GM20431 (cell line): ENCODE data around the gene OTOR.

ENCODE experiments used
- in situ Hi-C: fragments of 300-500 bp; cut with MseI, MboI; formaldehyde crosslinking; loops from one replicate; pipeline ENCODE4 v1.15.0; 2020; ENCODE audit warnings: low sequenced_read_pairs; ENCODE audit not compliant: unreplicated experiment

OTOR gene

DNA sequence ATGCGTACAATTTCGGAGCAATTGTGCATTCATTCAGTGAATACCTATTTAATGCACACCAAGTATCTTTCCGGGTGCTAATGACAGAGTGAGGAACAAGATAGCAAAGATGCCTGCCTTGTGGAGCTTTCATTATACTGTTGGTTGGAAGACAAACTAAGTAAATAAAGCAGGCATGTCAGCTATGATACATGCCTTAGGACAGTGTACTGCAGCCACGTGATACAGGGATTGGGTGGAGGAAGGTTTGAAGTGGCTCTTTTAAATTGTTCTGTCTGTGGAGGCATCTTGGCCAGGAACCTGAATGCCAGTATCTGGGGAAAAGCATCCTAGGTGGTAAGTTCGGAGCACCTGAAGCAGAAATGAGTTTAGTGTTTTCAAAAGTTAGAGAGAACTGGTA, 3.0 kb upstream of the OTOR start:
- in situ Hi-C loops, result no loop called here

DNA sequence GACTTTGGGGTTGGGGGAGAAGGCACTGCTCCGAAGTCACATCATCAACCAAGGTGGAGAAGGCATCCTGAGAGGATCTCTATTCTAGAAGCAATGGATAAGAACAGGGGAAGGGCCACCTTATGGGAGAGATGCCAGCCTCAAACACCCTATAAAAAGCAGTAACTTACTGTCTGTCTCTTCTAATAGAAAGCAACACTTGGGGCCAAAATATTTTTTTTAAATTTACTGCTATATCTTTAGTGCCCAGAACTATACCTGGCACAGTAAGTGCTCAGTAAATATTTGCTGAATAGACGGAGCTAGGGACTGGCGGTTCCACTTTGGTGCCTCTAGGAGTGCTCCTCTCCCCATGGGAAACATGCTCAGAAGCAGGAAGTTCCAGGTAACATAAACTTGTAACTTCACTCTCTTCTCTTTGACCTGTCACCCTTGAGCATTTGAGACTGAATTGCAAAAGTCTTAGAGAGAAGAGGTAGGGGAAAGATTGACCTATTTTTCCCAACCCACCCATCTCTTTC, 807 bp upstream of the OTOR start:
- in situ Hi-C loops, result no loop called here

DNA sequence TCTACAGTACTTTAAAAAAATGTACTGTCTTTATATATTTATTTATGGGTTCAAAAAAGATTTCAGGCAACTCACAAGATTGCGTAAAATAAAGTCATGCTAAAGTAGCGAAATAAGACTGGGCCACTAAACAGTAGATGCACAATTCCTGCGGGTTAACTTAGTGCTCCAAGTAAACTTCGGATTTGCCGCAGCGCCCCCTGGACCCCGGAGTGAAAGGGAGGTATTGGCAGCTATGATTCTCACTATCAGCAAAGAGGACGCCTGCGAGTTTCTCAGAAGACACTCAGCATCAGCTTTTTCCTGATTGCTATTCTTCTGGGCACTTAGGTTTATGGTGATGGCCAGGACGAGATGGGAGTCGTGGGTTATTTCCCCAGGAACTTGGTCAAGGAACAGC, 1.4 kb downstream of the OTOR start:
- in situ Hi-C loops, result no loop called here

DNA sequence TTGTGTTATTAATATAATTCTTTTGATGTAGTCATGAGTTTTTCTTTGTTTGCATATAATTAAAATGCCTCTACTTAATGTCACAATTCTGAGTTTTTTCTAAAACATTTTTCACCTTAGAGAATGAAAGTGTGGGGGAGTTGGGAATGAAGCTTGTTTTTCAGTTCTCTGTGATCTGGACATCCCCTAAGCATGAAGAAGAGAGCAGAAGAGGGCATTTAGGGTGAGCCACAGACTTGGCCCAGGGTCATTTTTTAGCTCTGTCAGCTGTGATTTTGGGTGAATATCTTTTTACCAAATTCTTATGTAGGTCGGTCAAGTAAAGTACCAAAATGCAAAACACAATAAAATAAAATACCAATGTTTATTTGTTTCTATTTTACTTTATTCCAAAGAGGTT, 3.9 kb downstream of the OTOR start:
- in situ Hi-C loops, result no loop called here

DNA sequence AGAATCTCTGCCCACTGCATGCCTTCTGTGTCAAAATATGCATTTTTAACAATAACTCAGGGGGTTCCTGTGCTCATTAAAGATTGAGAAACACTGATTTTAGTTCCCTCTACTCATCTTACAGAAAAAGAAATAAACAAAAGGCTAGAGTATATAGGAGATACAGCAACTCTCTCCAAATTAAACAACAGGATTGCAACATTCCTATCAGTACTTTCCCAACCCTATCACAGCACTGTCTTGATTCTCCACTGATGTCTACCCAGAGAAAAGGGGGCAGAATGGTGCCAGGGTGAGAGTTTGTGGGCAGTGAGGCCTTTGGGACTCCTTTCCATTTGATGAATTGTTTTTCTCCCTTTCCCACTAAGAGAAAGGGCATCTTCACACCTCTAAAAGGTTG, 4.7 kb downstream of the OTOR start:
- in situ Hi-C loops, result no loop called here

DNA sequence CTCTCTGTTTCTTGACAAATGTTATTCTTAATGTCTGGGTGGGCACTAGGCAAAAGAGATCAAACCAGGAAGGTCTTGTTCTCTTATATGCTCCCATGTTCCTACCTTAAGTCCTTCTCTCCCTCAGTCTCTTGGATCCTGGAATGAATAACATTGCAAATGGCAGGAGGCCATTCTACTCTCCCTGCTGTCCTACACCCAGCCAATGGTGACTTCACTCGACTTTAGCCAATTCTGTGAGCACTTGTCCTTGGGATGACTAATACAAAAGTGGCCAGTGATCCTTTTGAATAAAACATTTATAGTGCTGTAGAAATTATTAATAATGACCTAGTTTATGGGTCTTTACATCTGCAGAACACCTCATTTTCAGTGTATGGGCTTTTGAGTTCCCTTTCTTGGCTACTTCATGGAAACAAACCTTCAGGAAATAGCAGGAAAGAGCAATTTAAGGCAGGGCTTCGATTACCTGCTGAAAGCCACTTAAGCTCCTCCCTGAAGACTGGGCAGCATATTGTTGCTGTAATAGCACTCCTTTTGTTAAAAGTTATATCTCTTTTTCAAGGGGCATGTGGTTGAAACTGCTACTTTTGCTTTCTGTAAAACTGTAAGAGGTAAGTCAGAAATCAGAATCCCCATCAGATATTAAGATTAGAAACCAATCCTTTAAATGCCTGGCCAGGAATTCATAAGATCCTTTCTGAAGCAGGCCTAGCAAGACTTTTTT, 10.5 kb downstream of the OTOR start:
- in situ Hi-C loops, result no loop called here

DNA sequence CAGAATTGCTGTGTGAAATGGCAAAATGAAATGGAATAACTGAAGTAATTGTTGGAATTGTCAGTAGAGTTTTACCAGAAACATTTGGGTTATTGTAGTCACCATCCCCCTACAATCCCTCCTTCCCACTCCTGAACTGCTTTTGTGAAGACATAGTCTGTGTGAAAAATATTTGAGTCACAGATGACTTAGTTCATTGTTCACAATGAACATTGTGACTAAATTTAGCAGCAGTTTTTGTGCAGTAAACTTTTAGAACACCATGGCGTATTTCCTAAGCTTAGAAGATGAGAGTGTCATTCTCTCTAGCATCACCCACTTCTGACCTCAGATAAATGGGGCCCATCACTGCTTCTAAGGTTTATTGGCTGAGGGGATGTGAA, 11.0 kb downstream of the OTOR start:
- in situ Hi-C loops, result no loop called here

DNA sequence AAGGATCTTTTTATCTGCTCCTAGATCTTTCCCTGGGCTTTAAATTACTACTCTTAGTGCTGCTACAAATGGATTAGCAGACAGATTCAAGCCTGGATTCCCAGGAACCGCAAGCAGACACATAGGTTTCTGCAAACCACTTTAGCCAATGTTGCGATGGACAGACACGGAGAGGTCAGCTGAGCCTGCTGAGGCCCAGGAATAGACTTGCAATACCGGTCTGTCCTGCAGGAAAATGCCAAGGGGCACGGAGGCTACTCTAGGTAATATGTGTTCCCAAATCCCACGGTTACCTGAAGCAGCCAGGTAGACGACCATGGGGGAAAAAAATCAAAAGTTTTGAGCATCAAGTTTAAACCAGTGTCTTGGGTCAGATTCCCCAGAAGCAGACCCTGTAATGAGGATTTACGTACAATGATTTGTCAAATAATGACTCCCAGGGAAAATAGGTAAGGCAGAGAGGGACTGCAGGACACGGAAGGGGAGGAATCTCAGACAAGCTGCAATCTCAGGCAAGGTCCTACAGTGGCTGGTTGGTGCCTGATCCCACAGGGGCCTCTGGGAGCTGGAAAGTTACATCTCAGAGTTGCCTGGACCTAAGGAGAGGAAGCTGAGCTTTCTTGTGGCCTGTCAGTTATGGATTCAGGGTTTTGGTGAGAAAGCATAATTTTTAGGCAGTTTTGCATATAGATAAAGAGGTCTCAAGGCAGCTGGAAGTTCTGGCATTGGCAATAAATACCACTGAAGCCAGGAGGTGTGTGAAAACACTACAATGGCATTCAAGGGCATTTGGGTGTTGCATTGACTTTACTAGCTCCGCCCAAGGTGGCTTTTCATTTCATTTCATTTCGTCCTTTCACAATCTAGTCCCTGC, 12.5 kb downstream of the OTOR start:
- in situ Hi-C loops, result no loop called here

DNA sequence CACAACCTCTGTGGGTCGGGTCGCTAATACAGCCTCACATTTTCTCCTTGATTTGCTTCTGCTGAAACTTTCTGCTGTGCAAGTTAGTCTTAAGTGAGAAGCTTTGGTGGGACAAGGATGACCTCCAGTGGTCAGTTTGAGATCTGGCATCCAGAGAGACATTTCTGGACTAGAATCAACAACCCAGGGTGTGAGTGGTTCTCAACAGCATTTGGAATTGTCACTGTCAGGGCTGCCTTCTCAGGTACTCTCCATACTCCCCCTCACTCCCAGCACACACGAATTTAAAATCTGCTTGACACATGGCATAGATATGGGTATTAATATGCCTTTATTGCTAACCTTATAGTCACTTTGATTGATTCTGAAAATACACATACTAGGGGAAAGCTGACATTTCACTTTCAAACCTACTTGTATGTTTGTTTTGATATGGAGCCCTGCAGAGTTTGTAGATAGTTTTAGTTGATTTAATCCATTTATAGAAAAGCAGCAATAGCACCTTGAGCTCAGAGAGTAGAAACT, 13.2 kb downstream of the OTOR start:
- in situ Hi-C loops, result no loop called here

DNA sequence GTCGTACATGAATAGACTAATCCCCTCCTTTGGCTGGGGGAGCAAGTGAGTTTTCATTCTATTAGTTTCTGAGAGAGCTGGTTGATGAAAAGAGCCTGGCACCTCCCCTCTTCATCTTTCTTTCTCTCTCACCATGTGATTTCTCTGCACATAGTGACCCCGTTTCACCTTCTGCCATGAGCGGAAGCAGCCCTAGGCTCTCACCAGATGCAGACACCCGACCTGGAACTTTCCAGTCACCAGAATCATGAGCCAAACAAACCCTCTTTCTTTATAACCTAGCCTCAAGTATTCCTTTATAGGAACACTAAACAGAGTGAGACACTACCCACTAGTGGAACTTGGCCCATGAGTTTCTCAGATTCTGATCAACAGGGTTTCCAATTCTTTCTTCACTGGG, 16.4 kb downstream of the OTOR start:
- in situ Hi-C loops, result no loop called here

DNA sequence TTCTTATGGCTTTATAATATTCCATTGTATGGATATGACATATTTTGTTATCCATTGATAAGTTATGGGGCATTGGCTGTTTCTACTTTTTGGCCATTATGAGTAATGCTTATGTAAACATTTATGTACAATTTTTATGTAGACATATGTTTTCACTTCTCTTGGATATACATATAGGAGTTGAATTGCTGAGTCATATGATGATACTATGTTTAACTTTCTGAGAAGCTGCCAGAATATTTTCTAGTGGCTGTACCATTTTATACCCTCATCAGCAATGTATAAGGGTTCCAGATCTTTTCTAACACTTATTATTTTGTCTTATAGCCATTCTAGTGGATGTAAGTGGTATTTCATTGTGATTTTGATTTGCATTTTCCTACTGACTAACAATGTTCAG, 23.1 kb downstream of the OTOR start:
- in situ Hi-C loops, result no loop called here

DNA sequence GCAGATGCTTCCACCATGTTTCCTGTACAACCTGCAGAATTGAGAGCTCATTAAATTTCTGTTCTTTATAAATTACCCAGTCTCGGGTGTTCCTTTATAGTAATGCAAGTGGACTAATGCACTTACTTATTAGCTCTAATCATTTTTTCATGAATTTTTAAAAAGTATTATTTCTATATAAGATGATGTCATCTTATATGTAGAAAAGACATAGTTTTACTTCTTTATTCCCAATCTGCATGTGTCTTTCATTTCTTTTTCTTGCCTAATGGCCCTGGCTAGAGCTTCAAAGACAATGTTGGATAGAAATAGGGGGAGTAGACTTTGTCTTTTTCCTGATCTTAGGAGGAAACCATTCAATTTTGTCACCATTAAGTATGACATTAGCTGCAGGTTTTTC, 27.8 kb downstream of the OTOR start:
- in situ Hi-C loops, result no loop called here

DNA sequence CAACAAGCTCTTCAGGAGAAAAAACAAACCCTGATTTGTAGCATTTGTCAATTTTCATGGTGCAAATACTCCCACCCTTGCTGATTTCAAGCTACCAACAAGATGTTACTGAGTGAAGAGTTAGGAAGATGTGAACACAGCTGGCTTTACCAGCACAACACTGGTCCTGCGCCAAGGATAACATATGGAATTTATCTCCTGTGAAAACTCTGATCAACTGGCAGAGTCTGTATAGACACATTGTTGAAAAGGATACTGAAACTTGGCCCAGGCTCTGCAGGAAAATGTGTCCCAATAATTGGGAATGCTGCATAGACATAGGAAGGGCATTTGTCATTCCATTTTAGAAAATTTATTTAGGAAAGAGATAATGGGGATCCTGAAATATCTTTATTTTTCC, 29.0 kb downstream of the OTOR start:
- in situ Hi-C loops, result no loop called here

DNA sequence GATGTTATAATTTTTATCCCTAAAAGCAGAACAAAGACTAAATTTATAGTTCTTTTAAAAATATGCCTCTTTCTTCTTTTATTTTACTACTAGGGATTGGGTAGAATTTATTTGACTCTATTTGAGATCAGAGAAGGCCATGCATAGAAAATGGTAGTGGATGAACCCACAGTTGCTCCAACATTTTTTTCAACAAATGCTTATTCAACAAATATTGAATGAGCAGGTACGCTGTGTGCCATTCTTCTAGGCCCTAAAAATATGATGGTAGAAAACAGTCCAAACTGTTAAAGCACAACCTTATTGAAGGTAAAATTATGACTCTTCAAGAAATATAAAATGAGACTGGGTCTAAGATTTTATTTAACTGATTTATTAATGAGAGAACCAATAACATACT, 30.0 kb downstream of the OTOR start:
- in situ Hi-C loops, result no loop called here

DNA sequence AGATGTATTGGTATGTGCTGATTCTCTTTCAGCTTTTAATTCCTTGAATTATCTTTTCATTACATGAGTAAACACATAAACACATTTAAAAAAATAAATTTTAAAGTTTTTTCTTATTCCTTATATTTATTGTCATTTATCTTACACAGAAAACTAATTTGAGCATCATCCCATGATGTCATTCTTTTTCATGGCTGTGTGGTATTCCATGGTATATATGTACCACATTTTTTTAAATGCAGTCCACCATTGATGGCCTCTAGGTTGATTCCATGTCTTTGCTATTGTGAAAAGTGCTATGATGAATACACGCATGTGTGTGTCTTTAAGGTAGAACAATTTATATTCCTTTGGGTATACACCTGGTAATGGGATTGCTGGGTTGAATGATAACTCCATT, 33.3 kb downstream of the OTOR start:
- in situ Hi-C loops, result no loop called here

DNA sequence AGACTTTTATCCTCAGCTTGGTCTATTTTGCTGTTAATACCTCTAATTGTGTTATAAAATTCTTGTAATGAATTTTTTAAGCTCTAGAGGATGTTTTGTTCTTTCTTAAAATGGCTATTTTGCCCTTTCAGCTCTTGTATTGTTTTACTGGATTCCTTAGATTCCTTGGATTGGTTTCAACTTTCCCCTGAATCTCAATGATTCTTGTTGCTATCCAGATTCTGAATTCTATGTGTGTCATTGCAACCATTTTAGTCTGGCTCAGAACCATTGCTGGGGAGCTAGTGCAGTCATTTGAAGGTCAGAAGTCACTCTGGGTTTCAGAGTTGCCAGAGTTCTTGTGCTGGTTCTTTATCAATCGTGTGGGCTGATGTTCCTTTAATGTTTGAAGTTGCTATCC, 37.1 kb downstream of the OTOR start:
- in situ Hi-C loops, result no loop called here
